Glomerular visceral epithelial cell (primary cell): ENCODE results near the gene FAM234A.
A peak's percentile ranks its signal among the peaks of the same experiment; 100 is the strongest.
"Not testable (repeated sequence)": the region's sequence is repeated elsewhere in the genome, so short reads cannot be mapped to it uniquely, and the experiment has no call there.

Experiments used
- DNase-seq: peaks from one replicate; pipeline ENCODE4 v3.0.0-alpha.2; 2016; ENCODE audit errors: extremely low spot score

Gene FAM234A, protein sequence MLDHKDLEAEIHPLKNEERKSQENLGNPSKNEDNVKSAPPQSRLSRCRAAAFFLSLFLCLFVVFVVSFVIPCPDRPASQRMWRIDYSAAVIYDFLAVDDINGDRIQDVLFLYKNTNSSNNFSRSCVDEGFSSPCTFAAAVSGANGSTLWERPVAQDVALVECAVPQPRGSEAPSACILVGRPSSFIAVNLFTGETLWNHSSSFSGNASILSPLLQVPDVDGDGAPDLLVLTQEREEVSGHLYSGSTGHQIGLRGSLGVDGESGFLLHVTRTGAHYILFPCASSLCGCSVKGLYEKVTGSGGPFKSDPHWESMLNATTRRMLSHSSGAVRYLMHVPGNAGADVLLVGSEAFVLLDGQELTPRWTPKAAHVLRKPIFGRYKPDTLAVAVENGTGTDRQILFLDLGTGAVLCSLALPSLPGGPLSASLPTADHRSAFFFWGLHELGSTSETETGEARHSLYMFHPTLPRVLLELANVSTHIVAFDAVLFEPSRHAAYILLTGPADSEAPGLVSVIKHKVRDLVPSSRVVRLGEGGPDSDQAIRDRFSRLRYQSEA

DNA sequence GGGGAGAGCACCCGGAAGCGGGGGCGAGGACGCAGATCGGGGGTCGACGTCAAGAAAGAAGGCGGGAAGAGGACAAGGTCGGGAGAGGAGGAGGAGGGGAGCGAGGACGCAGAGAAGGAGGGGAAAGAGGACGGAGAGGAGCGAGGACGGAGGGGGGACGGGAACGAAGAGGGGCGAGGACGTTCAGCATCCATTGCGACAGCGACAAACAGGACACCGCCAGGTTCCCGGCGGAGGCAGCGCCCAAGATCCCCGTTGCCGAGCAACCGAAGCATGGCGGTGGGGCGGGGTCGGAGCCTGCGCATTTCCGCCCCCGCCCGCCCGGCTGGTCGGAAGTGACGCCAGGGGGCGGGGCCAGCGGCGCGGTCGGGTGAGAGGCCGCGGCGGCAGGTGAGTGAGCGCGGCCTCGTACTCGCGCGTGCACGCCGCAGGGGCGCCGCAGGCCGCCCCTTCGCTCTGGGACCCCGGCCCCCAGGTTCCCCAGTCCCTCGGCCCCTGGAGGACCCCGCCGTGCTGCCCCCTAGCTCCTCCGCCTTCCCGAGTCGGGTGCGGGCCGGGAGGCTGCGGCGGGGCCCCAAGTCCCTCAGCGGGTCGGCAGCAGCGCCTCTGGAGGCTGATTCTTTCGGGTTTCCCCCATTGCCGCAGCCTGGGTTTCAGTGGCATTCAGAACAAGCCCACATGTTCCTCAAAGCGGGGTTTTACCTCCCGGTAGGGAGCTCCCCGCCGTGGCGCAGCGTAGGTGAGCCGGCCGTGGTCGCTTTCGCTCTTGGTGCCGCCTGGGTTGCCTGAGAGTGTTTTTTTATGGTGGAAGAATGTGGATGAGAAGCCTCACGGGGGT, at the start of gene FAM234A:
Gene FAM234A, plus strand, starts transcription at position 354 of the 838 bp plus-strand sequence. CDS start 19,593 bp downstream, outside the sequence.
- DNase-seq: peak; percentile 89

DNA sequence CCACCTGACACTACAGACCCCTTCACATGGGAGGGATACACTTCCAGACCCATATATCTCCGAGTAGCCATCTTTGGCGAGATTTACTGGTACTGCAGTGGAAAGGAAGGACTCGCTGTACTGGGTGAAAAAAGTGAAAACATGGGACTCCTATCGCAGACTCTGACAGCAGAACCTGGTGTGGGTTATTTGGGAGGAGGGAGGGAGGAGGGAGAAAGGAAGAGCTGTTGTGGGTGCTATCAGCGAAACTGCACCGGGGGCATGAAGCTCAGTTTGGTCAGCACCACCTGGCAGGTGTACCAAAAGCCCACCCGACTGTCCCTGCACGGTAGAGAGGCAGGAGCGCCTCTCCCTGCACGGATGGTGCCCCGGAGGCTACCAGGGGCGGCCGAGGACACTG, 49.4 kb upstream of the FAM234A start:
- DNase-seq: no peak

DNA sequence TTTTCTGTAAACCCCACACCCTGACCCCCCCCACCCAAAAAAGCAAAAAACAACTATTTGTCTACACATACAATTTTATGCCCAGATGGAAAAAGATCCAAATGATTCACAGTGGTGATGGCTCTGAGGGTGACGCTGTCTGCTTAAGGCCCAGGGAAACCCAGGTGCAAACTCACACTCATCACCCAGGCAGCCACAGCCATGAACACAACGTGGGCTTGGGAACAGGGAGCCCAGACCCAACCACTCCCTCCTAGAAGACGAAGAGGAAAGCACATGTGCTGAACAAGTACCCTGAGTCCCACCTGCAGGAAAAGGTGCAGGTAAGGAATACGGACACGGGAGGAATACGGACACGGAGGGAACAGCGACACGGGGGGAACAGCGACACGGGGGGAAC, 48.9 kb upstream of the FAM234A start:
- no peak for DNase-seq

DNA sequence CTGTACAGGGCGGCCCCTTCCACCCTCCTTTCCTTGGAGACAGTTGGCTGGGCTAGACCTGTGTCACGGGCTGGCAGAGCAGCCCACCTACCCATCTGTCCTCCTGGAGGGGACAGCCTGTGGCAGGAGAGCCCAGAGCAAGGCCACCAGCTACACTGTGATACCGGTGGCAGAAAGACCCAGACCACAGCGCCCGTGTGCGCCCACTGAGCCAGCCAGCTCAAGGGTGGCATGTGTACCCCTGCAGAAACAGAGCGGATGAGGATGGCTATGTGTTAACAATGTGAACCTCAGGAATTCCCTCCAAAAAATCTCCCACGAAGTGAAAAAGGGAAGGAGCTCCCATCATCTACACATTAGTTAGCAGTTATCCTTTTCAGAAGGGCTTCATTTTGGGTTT, 47.3 kb upstream of the FAM234A start:
- no peak for DNase-seq

DNA sequence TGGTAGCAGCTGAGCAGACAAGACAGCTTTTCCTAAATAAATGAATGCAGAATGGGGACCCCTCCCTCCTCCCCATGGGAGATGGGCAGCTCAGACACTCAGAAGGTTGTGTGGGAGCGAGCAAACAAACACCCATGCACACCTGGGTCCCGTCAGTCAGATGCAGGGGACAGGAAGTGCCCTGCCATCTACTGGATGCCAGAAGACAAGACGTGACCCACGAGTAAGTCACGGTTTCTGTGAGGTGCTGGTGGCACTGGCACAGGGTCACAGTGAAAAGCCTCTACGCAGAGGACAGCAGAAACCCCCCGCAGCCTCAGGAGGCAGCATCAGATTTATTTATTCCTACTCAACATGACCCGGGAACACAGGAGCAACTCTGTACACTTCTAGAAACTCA, 45.9 kb upstream of the FAM234A start:
- no peak for DNase-seq

DNA sequence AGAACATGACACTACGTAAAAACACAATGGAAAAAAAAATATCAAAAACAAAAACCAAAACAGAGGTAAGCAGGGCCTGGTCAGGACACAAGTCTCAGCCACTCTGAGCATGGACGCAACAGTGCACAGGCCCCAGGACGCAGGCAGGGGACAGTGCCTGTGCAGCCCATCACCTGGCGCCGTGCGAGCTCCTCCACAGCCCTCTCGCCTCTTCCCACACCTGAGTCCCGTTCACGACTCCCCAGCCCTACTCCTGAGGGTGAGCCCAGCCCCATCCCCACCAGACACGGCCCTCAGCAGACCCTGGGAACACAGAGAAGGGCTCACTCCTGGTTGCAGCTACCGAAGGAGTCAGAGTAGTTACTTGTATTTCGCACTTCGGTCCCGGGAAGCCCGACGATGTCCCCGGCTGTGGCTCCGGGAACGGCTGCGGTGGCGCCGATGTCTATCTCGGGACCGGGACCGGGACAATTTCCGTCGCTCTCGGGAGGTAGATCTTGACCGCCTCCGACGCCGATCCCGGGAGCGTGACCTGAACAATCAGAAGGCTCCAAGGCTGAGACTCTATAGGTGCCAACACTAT, 44.9 kb upstream of the FAM234A start:
- no peak for DNase-seq

DNA sequence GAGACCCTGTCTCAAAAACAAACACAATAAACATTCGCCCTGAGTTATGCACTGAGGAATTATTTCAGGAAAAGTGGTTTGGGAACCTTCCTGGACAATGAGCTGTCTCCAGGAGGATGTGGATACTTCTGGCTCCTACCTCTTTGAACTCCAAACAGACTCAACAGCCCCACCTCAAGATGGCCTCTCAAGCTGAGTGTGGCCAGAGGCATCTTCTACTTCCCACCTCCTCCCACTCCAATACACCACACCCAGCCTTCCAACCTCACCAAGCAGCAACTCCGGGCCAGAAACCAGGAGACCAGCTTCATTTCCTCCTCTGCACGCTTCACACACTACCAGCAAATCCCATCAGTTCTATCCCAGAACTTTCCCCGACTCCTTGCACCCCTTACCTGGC, 42.8 kb upstream of the FAM234A start:
- DNase-seq: no peak

DNA sequence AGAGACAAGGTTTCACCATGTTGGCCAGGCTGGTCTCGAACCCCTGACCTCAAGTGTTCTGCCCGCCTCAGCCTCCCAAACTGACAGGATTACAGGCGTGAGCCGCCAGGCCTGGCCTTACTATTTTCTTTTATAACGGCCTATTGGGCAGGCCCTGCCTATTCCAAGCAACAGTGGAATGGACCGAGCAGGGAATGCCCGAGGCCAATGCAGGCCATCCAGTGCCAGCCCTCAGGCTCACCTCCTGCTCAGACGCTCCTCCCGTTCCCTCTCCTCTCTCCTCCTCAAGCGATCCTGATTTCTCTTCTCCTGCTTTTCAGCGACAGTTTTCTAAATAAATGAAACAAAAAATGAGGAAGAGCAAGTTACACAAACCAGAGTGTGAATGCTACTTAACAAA, 41.9 kb upstream of the FAM234A start:
- no peak for DNase-seq

DNA sequence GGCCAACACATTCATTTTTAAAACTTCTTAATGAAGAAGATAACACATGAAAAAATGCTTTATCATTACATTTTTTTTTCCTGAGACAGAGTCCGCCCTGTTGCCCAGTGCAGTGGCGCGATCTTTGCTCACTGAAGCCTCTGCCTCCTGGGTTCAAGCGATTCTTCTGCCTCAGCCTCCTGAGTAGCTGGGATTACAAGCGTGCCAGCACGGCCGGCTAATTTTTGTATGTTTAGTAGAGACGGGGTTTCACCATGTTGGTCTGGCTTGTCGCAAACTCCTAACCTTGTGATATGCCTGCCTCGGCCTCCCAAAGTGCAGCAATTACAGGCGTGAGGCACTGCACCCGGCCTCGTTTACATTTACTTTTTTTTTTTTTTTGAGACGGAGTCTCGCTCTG, 41.2 kb upstream of the FAM234A start:
- DNase-seq: no peak

DNA sequence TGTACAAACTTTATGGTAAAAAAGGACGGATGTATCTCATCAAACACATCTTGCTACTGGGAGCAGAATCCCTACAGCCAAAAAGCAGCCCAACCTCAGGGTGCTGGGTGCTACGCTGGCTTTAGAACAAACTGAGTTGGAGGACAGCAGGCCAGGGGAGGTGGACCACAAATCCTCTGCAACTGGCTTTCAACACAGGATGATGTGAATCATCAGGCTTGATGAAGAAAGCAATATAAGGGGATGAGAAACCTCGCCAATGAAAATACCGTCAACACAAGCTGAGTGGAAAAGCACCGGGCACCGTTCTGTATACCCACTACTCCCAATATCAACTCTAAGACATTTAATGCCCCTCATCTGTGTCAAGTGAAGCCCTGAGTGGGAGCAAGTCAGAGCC, 40.1 kb upstream of the FAM234A start:
- DNase-seq: no peak

DNA sequence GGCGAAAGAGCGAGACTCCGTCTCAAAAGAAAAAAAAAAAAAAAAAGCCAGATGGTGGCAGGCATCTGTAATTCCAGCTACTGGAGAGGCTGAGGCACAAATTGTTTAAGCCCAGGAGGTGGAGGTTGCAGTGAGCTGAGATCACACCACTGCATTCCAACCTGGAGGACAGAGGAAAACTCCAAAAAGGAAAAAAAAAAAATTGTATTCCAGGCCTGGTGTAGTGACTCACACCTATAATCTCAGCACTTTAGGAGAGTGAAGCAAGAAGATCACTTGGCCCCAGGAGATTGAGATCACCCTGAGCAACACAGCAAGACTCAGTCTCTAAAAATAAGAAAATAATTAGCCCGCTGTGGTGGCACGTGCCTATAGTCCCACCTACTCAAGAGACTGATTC, 34.2 kb upstream of the FAM234A start:
- DNase-seq: peak; percentile 69

DNA sequence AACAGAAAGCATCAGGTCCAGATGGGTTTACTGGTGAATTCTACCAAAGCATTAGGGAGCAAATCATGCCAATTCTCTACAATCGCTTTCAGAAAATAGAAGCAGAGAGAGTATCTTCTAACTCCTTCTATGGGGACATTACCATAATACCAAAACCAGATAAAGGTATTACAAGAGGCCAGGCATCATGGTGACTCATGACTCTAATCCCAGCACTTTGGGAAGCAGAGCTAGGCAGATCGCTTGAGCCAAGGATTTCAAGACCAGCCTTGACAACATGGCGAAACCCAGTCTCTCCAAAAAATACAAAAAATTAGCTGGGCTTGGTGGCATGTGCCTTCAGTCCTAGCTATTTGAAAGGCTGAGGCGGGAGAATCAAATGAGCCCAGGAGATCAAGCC, 31.4 kb upstream of the FAM234A start:
- DNase-seq: no peak

DNA sequence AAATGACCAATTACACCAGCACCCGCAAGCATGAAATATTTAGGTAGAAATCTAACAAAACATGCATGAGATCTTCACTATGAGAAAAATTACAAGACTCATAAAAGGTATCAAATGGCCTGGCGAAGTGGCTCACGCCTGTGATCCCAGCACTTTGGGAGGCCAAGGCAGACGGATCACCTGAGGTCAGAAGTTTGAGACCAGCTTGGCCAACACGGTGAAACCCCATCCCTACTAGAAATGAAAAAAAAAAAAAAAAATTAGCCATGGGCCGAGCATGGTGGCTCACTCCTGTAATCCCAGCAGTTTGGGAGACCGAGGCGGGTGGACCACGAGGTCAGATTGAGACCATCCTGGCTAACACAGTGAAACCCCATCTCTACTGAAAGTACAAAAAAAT, 30.6 kb upstream of the FAM234A start:
- not testable (repeated sequence) for DNase-seq

DNA sequence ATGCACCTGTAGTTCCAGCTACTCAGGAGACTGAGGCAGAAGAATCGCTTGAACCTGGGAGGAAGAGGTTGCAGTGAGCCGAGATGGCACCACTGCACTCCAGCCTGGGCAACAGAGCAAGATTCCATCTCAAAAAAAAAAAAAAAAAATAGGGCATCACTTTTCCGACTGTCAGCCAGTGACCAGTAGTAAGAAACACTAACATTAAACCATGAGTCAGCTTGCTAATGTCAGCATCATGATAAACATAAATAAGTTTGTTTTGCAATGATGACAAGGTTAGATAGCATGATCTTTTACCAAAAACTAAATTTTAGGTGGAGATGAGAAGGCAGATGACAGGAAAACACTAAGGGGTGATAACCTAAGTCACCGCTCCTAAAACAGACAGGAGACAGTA, 25.3 kb upstream of the FAM234A start:
- not testable (repeated sequence) for DNase-seq

DNA sequence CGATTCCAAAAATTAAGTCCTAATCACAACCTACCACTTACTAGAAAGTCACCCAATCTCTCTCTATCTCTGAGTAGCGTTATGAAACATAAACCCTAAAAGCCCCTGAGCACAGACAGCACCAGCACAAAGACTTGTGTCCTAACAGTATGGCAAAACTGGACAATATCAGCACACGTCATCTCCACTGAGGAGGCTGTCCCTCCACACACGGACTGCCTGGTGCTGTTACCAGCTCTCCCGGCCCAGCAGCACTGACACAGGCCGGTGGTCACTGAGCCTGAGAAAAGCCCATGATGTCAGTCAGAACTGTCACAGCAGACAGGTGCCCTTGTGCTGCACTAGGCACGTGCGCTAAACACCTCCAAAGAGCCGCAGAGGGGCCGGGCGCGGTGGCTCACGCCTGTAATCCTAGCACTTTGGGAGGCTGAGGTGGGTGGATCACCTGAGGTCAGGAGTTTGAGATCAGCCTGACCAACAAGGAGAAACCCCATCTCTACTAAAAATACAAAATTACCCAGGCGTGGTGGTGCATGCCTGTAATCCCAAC, 22.9 kb upstream of the FAM234A start:
- DNase-seq: not testable (repeated sequence)

DNA sequence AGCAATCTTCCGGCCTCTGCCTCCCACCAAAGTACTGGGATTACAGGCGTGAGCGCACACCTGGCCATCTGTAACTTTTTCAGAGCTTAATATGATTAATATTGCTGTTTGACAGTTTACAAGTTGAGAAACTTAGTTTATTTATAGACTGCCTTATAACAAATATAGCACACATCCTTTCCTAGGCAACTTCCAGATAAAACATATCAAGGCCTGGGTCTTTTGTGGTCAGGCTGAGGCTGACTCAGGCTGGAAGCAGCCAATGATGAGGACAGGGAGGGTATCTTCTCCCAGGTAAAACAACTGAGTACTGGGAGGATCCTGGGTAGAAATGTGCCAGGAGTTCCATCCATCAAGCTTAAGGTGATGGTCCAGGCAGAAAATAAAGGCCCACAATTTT, 21.6 kb upstream of the FAM234A start:
- peak; percentile 11 for DNase-seq

DNA sequence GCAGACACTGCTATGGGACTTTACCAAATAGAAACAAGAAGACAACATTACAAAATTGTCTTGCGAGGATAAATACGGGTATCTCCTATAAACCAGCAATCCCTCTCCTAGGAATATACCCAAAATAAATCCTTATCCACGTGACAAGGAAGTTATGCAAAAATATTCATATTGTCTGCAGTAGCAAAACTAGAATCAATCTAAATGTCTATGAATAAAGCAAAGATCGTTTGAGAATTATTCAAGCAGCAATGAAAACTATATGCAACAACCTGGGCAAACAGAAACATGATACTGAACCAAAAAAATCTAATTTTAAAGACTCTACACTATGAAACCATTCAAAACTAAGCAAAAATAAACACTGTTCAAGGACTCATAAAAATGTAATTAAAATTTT, 14.6 kb upstream of the FAM234A start:
- no peak for DNase-seq

DNA sequence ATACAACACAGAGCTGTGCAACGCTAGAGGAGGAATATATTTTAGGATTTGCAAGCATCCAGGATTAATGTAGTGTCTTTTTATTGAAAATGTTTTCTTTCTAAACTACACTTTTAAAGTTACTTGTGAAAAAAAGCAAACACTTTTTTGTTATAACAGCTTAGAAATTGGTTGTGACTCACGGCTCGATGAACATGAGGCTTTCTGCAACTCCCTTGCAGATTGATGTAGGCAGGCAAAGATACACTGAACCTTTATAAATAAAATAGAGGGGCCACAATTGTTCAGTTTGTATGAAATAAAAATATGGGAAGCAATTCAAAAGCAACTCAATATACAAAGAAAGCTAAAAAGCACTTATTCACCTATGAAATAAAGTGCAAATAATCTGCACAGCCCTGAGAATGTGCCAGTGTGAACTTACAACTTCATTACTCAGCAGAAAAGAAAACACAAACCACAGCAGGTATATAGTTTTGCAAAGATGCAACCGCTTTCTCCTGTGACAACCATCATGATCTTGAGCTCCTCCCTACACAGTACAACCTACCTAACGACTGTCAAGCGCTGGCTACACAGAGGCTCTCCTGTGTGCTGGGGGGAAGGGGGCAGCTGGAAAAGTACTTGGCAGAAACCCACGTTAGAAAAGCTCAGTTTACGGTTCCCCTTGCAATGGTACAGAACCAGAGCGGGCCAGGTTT, 6.3 kb upstream of the FAM234A start:
- DNase-seq: no peak

DNA sequence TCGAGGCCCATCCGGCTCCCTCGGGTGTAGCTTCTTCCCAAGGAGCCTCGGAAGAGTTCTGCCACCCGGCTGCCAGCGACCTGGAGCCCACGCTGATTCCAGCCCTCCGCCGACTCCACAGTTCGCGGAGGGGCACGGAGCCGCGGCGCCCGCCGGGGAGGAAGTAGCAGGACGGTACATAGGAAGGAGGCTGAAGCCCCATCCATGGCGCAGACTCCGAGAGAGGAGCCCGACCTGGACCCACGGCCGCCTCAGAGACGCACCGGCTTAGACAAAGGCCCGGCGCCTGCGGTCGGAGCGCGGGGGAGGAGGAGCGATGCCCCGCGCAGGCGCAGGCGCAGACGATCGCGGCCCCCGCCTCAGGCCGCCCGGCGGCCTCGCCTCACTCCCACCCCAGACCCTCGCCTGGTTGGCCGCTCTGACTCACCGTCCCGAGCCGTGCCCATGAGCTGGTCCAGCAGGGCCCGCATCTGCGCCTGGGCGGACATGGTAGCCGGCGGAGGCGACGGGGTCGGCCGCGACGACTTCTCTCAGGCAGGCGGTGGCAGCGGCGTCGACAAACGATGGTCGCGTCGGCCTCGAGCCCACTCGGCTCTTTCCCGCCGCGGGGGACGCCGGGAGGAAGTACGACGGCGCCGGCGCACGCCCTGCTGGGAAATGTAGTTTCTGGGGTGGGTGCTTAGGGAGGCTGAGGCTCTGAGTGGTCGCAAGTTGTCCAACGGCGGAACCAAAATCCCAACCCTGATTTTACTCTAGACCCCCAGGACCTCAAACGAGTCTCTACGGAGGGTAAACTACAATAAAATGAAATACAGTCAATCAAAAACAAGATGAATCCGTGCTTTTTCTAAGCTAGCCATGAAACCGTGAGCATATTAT, 5.5 kb upstream of the FAM234A start, which contains the start of gene LUC7L:
Gene LUC7L, minus strand, starts transcription at position 598 of the 879 bp plus-strand sequence. Its CDS starts 110 bp downstream, at position 488.
- peak; percentile 79 for DNase-seq

DNA sequence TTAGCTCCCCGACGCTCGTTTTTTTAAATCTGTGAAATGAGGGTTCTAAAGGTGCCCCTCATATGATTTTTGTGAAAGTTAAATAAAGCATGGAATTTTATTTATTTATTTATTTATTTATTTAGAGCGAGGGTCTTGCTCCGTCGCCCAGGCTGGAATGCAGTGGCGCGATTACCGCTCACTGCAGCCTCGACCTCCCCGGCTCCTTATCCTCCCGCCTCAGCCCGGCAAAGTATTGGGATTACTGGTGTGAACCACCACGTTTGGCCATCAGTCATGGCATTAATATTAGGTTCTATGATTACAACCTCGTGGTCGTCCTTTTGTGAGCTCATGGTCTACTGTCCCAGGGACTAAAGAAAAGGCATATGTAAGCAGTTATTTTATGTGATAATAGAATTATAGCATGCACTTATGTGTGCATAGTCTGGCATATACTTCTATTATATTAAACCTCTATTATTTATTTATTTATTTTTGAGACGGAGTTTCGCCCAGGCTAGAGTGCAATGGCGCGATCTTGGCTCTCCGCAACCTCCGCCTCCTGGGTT, 4.8 kb upstream of the FAM234A start:
- no peak for DNase-seq
